HG03558 (cell line): ENCODE measurements around the gene IKBIP.
"Not testable (repeated sequence)": the region's sequence is repeated elsewhere in the genome, so short reads cannot be mapped to it uniquely, and the experiment has no call there.

Source experiments
- ATAC-seq: cut with Tn5 transposase; IDR thresholded peaks from one replicate; pipeline ENCODE4 v1.9.1; 2021; ENCODE audit warnings: moderate number of reproducible peaks; ENCODE audit not compliant: unreplicated experiment; ENCODE audit errors: extremely low read depth

The IKBIP gene

GRCh38 chr12:98639491-98639890, 5.1 kb downstream of the IKBIP start:
- ATAC-seq: no peak

- ATAC-seq: no peak
Measured at GRCh38 chr12:98638009-98638408, 6.6 kb downstream of the IKBIP start.

DNA sequence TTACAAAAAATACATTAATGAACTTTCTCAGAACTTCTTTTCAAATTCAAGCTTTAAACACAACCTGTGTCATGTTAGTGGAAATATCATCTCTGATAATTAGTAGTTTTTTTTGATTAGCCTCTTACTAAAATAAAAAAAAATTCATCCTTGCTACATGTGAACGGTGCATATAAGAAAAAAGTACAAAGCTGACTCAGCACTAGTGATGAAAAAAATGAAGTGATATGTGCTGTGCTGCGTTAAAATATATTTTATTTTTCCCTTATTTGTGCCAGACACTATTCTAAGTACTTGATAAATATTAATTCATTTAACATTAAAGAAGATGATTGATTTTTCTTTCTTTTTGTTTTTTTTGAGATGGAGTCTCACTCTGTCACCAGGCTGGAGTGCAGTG, 7.5 kb downstream of the IKBIP start:
- no peak for ATAC-seq

DNA sequence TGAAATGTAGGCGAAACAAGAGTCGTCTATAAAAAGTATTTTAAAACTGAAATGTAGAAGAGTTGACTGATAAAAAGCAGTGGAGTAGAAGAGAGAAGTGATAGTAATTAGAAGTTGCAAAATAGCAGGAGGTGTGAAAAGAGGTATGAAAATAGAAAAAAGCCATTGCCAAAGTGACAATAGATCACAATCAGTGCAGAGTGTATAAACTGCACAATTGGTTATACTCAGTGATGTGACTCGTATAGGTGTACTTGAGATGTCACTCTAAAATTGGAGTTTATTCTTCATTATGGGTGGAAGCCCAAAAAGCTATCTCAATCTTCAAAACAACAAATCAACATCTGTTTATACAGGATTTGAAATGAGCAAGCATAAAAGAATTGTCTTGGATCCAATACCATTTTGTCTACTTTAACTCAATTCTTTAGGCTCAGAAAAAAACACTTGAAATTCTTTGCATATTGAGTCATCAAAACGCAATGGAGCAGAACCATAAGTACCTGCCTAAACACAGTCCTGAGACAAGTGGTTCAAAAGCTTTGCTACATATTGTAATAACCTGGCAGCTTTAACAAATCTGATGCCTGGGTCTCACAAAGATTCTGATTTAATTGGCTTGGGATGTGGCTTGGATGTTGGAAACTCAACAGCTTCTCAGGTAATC, 8.8 kb downstream of the IKBIP start:
- ATAC-seq: peak; percentile 86

DNA sequence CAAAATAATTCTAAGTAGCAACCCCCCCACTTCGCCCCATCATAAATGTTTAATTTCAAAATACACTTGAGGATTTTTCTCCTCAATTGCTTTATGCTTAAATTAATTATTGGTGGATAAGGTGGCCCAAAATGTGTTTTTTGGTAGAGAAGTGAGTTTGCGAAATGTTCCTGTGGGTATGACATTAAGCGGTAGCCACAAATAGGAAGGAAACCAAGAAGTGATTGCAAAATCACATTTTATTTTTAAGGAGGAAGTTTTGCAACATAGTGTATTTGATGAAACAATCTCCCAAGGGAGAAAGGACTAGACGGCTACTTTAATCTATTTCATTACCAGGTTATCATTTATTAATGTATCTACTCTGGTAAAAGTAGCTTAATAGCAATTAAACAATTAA, 25.6 kb downstream of the IKBIP start:
- ATAC-seq: no peak

GRCh38 chr12:98612696-98613334, 31.8 kb downstream of the IKBIP start:
- ATAC-seq: peak; percentile 57

GRCh38 chr12:98610596-98610995, 34.0 kb downstream of the IKBIP start:
- ATAC-seq: no peak

DNA sequence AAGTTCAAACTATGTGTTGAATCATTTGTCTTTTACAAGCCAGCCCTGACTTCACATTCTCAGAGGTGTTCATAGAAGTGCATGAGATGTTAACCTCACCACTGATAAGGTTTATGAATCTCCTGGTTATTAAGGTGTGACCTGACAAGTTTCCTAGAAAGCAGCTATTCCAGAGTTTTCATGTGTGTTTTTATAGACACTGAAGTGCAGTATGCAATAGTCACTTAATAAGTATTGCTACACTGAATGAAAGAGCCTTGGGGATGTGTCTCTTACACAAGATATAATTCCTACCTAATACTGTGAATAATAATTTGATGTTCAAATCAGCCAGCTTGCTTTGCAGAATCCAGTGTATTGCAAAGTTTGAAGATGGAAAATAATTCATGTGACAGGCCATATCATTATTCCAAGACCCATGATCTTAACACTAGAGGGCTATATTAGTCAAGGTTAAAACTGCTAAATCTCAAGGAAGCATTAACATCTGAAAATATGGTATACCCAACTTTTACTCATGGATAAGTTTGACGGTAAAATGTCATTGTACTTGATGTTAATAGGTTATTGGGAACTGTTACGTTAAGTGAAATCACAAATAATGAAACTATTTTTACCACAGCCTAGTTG, 38.1 kb downstream of the IKBIP start:
- no peak for ATAC-seq

GRCh38 chr12:98601924-98602323, 42.7 kb downstream of the IKBIP start:
- ATAC-seq: no peak

GRCh38 chr12:98597313-98597712, 47.3 kb downstream of the IKBIP start:
- ATAC-seq: not testable (repeated sequence)

- no peak for ATAC-seq
Measured at GRCh38 chr12:98595243-98595988, 49.2 kb downstream of the IKBIP start.

- no peak for ATAC-seq
Measured at GRCh38 chr12:98594050-98594835, 50.3 kb downstream of the IKBIP start.

DNA sequence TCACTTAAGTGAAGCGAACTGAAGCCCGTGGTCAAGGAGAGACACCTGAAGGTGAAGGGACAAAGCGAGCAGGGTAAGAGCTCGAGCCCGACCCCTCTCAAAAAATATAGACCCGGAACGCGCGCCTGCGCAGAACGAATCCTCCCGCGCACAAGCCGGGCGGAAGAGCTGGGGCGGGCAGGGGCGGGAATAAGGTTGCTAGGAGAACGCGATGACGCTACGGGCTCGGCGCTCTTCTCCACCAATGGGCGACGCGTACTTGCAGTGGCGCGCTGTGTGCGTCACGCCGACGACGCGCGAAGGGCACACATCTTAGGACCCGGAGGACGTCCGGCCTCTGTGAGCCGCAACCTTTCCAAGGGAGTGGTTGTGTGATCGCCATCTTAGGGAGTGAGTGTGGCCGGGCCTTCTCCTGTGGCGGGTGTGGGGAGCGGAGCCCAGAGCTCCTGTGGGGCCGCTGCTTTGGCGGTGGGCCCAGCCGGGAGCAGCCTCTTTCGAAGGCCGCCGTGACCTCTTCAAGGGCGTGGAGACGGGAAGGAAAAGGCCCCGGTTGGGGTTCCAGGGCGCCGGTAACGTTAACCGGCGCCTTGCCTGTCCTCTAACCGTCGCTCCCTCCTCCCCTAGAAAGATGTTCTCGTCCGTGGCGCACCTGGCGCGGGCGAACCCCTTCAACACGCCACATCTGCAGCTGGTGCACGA, 51.1 kb downstream of the IKBIP start, which contains the start of gene SLC25A3:
TSS of gene SLC25A3 (plus strand) at position 336 of the 699 bp plus-strand sequence. CDS start at position 629, 293 bp downstream.
- ATAC-seq: peak; percentile 100

DNA sequence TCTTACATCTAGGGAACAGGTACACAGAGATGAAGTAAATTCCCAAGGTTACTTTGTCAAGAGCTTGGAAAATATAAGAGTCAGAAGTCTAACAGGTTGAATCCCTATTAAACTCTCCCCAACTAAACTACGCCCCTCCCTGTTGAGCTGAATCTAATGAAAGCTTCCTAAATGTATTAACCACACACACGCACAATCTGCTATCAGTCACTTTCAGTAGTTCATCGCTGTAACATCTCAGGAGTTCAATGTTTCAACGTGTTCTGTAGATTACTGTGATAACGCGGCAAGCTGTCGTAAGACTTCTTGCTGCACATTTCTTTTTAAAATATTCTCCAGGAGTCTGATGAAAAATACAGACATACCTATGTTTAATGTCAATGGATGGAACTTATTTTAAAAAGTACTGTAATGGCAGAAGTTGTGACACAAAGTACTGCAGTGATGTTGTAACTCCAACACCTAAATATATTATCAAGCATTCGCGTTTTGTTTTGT, 51.7 kb downstream of the IKBIP start:
- peak; percentile 1 for ATAC-seq

- no peak for ATAC-seq
Measured at GRCh38 chr12:98591209-98591608, 53.4 kb downstream of the IKBIP start.

- no peak for ATAC-seq
Measured at GRCh38 chr12:98587084-98587483, 57.5 kb downstream of the IKBIP start.

- ATAC-seq: no peak
Measured at GRCh38 chr12:98582093-98582492, 62.5 kb downstream of the IKBIP start.

GRCh38 chr12:98581101-98581500, 63.5 kb downstream of the IKBIP start:
- no peak for ATAC-seq

- ATAC-seq: no peak
Measured at GRCh38 chr12:98580695-98581094, 63.9 kb downstream of the IKBIP start.
